GM23338 (cell line): ENCODE measurements around the gene CACNB1. TPM values are rescaled to one million over a fixed set of nuclear protein-coding genes. Genes with fewer than 3 reads are reported as not detected.

Source experiments
- ATAC-seq: fragments of 200-7000 bp; cut with Tn5 transposase; 3 replicates; pipeline ENCODE4 v1.9.1; 2020
- DNase-seq: peaks from one replicate; pipeline ENCODE4 v3.0.0-alpha.2; 2015; ENCODE audit warnings: low spot score
- H2AFZ ChIP-seq: fragments of 200-600 bp; sonication (generic); 2 replicates; pipeline ENCODE4 v1.8.0; 2016; ENCODE audit warnings: antibody characterized with exemption, mild to moderate bottlenecking, moderate library complexity
- H3F3A ChIP-seq: fragments of 200-600 bp; sonication (generic); replicated peaks from 2 replicates; pipeline ENCODE4 v1.8.0; 2017; ENCODE audit warnings: antibody characterized with exemption, mixed run types, low read depth
- H3K27ac ChIP-seq: fragments of 200-600 bp; sonication (generic); 2 replicates; pipeline ENCODE4 v1.6.1; 2016; ENCODE audit warnings: low read depth
- H3K27me3 ChIP-seq: fragments of 200-600 bp; sonication (generic); 2 replicates; pipeline ENCODE4 v1.8.0; 2016; ENCODE audit warnings: mild to moderate bottlenecking, mixed run types, moderate library complexity; ENCODE audit not compliant: insufficient read depth
- H3K36me3 ChIP-seq: fragments of 200-600 bp; sonication (generic); 2 replicates; pipeline ENCODE4 v1.8.0; 2016; ENCODE audit warnings: mild to moderate bottlenecking; ENCODE audit not compliant: insufficient read depth
- H3K4me1 ChIP-seq: fragments of 200-600 bp; sonication (generic); 2 replicates; pipeline ENCODE4 v1.8.0; 2016; ENCODE audit warnings: mild to moderate bottlenecking, moderate library complexity; ENCODE audit not compliant: insufficient read depth
- H3K4me2 ChIP-seq: fragments of 200-600 bp; sonication (generic); 2 replicates; pipeline ENCODE4 v1.7.1; 2017; ENCODE audit warnings: mixed run types
- H3K4me3 ChIP-seq: fragments of 200-600 bp; sonication (generic); 2 replicates; pipeline ENCODE4 v1.6.1; 2016; ENCODE audit warnings: mixed run types
- H3K79me2 ChIP-seq: fragments of 200-600 bp; sonication (generic); replicated peaks from 2 replicates; pipeline ENCODE4 v1.8.0; 2017; ENCODE audit warnings: mild to moderate bottlenecking; ENCODE audit not compliant: insufficient read depth
- H3K9me2 ChIP-seq: fragments of 200-600 bp; sonication (generic); 2 replicates; pipeline ENCODE4 v1.8.0; 2017; ENCODE audit not compliant: insufficient read depth
- H4K20me1 ChIP-seq: fragments of 200-600 bp; sonication (generic); replicated peaks from 2 replicates; pipeline ENCODE4 v1.8.0; 2017; ENCODE audit warnings: mild to moderate bottlenecking; ENCODE audit not compliant: insufficient read depth
- H3K27ac Mint-ChIP-seq: 2 replicates; pipeline ENCODE4 v1.8.0; 2020; ENCODE audit warnings: inconsistent platforms, mild to moderate bottlenecking, moderate library complexity, mixed read lengths
- H3K27me3 Mint-ChIP-seq: 3 replicates; pipeline ENCODE4 v1.8.0; 2022; ENCODE audit warnings: low read depth, mild to moderate bottlenecking, moderate library complexity, mixed read lengths, inconsistent platforms; ENCODE audit not compliant: insufficient read depth, poor library complexity
- H3K36me3 Mint-ChIP-seq: 3 replicates; pipeline ENCODE4 v1.8.0; 2021; ENCODE audit warnings: low read depth, mild to moderate bottlenecking, inconsistent platforms, moderate library complexity, mixed read lengths
- H3K4me1 Mint-ChIP-seq: 3 replicates; pipeline ENCODE4 v1.8.0; 2020; ENCODE audit warnings: mild to moderate bottlenecking, inconsistent platforms, mixed read lengths
- H3K4me3 Mint-ChIP-seq: 3 replicates; pipeline ENCODE4 v1.8.0; 2021; ENCODE audit warnings: moderate library complexity, mild to moderate bottlenecking, inconsistent platforms, mixed read lengths
- H3K9me3 Mint-ChIP-seq: 3 replicates; pipeline ENCODE4 v1.8.0; 2020; ENCODE audit warnings: moderate library complexity, mild to moderate bottlenecking, inconsistent platforms, mixed read lengths
- CREB1 ChIP-seq: fragments of 250-450 bp; sonication (Bioruptor Pico); IDR thresholded peaks from 2 replicates; pipeline ENCODE4 v1.5.0; 2020; ENCODE audit warnings: low read depth, mild to moderate bottlenecking, moderate library complexity
- EZH2 ChIP-seq: fragments of 200-600 bp; sonication (generic); IDR thresholded peaks from one replicate; pipeline ENCODE4 v1.8.0; 2017; ENCODE audit warnings: antibody characterized with exemption, mild to moderate bottlenecking, low read depth; ENCODE audit not compliant: unreplicated experiment
- EZH2phosphoT487 ChIP-seq: fragments of 200-600 bp; sonication (generic); IDR thresholded peaks from one replicate; pipeline ENCODE4 v1.8.1; 2018; ENCODE audit warnings: antibody characterized with exemption; ENCODE audit not compliant: unreplicated experiment
- JUNB ChIP-seq: IDR thresholded peaks from one replicate; pipeline ENCODE4 v1.6.1; 2016; ENCODE audit warnings: antibody characterized with exemption; ENCODE audit not compliant: unreplicated experiment
- NANOG ChIP-seq: IDR thresholded peaks from 2 replicates; pipeline ENCODE4 v1.6.1; 2016; ENCODE audit warnings: antibody characterized with exemption, borderline replicate concordance
- POLR2AphosphoS5 ChIP-seq: IDR thresholded peaks from 2 replicates; pipeline ENCODE4 v1.6.1; 2016; ENCODE audit warnings: antibody characterized with exemption, low read depth
- STAT1 ChIP-seq: IDR thresholded peaks from one replicate; pipeline ENCODE4 v1.6.1; 2016; ENCODE audit warnings: antibody characterized with exemption; ENCODE audit not compliant: unreplicated experiment
- ZNF114 ChIP-seq: fragments of 250-450 bp; sonication (Bioruptor Pico); IDR thresholded peaks from 2 replicates; pipeline ENCODE4 v1.5.0; 2020; ENCODE audit warnings: mild to moderate bottlenecking, moderate library complexity
- ZNF331 ChIP-seq: fragments of 250-450 bp; sonication (Bioruptor Pico); IDR thresholded peaks from 2 replicates; pipeline ENCODE4 v1.5.0; 2020; ENCODE audit warnings: low read depth, mild to moderate bottlenecking, moderate library complexity
- polyA plus RNA-seq: library from polyadenylated mRNA; unstranded; fragments of >200 nt; fragmentation: Nextera tagmentation; extraction: Ambion mirVana; gene quantifications from 2 replicates; pipeline ENCODE4 v1.2.1, GENCODE V29; 2016
- total RNA-seq: library from RNA; depleted of rRNA; stranded (reverse); fragments of >200 nt; shearing (Covaris generic); gene quantifications from 2 replicates; pipeline ENCODE4 v1.2.3, GENCODE V29; 2014
- TF ChIP-seq, protein P1 (sequence below): IDR thresholded peaks from 2 replicates; pipeline ENCODE4 v1.6.1; 2016; ENCODE audit warnings: antibody characterized with exemption
- TF ChIP-seq, protein P2 (sequence below): IDR thresholded peaks from one replicate; pipeline ENCODE4 v1.6.1; 2018; ENCODE audit warnings: antibody characterized with exemption; ENCODE audit not compliant: unreplicated experiment
- TF ChIP-seq, protein P3 (sequence below), 2 experiments: fragments of 200-600 bp in 1 of 2; sonication (generic) in 1 of 2; conservative IDR thresholded peaks; 2 replicates each; pipeline versions ENCODE4 v1.5.1 to v1.6.1; 2016 to 2017; ENCODE audit warnings: antibody characterized with exemption in 2 of 2, low read depth in 2 of 2, mild to moderate bottlenecking in 2 of 2, moderate library complexity in 1 of 2

The CACNB1 gene
- total and polyA plus RNA-seq, 2 experiments from 2014 or later = 8.4 to 13.1 TPM

DNA sequence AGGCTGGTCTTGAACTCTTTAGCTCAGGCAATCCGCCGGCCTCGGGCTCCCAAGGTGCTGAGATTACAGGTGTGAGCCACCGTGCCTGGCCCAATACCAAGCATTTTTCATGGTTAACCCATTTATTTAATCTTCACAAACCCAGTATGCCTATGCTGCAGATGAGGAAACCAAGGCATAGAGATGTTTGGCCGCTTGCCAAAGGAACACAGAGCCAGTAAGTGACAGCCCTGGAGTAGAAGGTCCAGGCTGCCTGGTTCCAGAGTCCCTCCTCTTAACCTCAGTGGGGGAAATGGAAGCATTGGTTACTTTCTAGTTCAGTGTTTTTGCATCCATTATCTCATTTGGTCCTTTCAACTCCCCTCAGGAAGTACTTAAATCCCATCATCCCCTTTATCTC, 16.2 kb downstream of the CACNB1 start (continued):
- TF ChIP-seq EZH2phosphoT487 (no peak), POLR2AphosphoS5 (no peak)
- TF ChIP-seq, protein P1, sequence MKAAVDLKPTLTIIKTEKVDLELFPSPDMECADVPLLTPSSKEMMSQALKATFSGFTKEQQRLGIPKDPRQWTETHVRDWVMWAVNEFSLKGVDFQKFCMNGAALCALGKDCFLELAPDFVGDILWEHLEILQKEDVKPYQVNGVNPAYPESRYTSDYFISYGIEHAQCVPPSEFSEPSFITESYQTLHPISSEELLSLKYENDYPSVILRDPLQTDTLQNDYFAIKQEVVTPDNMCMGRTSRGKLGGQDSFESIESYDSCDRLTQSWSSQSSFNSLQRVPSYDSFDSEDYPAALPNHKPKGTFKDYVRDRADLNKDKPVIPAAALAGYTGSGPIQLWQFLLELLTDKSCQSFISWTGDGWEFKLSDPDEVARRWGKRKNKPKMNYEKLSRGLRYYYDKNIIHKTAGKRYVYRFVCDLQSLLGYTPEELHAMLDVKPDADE = no peak

DNA sequence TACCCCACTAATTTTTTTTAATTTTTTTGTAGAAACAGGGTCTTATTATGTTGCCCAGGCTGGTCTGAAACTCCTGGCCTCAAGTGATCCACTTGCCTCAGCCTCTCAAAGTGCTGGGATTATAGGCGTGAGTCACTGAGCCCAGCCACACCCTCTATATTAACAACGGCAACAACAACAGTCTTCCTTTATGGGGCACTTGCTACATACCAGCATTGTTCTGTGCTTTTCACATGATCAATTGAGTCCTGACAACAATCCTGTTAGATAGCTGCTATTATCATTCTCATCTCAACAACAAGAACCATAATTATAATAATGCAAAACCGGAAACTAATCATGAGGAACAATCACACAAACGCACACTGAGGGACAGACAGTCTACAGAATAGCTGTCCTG, 18.9 kb downstream of the CACNB1 start:
- no peaks in the 10 kb centered on the region; the same call in 1 of the 2 replicates for H4K20me1 ChIP-seq
- H3K4me2 ChIP-seq = no peak overlapping the region
- ATAC-seq = no peak
- H3F3A ChIP-seq = peaks cover 17% of the 10 kb centered on the region
- no peaks in the 10 kb centered on the region for H3K9me2 ChIP-seq
- Mint-ChIP-seq H3K4me1 (peaks cover 33% of the 10 kb centered on the region), H3K9me3 (no peaks in the 10 kb centered on the region; the same call in 2 of the 3 replicates), H3K27ac (no peak overlapping the region), H3K4me3 (no peak overlapping the region), H3K36me3 (peaks cover 34% of the 10 kb centered on the region), H3K27me3 (peaks cover 21% of the 10 kb centered on the region)
- H2AFZ ChIP-seq = no peak overlapping the region
- peaks cover 15% of the 10 kb centered on the region for H3K4me1 ChIP-seq
- peaks cover 8% of the 10 kb centered on the region for H3K36me3 ChIP-seq
- no peak for TF ChIP-seq ZNF331
- TF ChIP-seq JUNB = no peak
- no peak for TF ChIP-seq NANOG
- no peak for DNase-seq
- no peaks in the 10 kb centered on the region for H3K27me3 ChIP-seq
- H3K4me3 ChIP-seq = no peak overlapping the region
- no peak overlapping the region for H3K27ac ChIP-seq
- no peaks in the 10 kb centered on the region for H3K79me2 ChIP-seq

DNA sequence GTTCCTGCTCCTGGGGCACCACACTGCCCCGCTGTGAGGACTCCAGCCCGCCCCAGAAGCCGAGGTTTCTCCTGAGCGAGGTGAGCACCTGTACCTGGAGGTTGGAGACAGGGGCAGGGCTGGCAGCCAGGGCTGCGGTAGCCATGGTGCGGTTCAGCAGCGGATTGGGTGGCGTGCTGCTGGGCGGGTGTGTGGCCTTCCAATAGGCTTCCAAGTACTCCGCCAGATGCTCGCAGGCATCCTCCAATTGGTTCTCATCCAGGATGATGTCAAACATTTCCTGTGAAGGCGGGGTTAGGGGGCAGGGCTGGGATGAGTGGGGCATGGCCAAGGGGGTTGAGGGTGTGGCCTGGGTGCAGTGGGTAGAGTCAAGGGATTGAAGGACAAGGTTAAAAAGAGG, 20.2 kb downstream of the CACNB1 start:
- H3K9me2 ChIP-seq = no peaks in the 10 kb centered on the region
- no peak overlapping the region for H3K4me2 ChIP-seq
- H3K79me2 ChIP-seq = no peaks in the 10 kb centered on the region
- Mint-ChIP-seq H3K36me3 (peaks cover 23% of the 10 kb centered on the region), H3K4me1 (peaks cover 39% of the 10 kb centered on the region), H3K9me3 (no peaks in the 10 kb centered on the region; the same call in 2 of the 3 replicates), H3K27ac (peak overlapping the region; percentile 94), H3K27me3 (peaks cover 23% of the 10 kb centered on the region), H3K4me3 (peak overlapping the region; percentile 67)
- peaks cover 18% of the 10 kb centered on the region for H3K4me1 ChIP-seq
- no peaks in the 10 kb centered on the region for H3K27me3 ChIP-seq
- no peak overlapping the region for H3K27ac ChIP-seq
- TF ChIP-seq CREB1 (CRISPR knock-in tag) (peak; percentile 75), NANOG (no peak), EZH2 (no peak), POLR2AphosphoS5 (peak; percentile 56)
- H4K20me1 ChIP-seq = no peaks in the 10 kb centered on the region
- DNase-seq = peak; percentile 98
- peak; percentile 92 for ATAC-seq
- H3F3A ChIP-seq = peaks cover 17% of the 10 kb centered on the region
- no peak overlapping the region for H2AFZ ChIP-seq
- no peak overlapping the region for H3K4me3 ChIP-seq
- H3K36me3 ChIP-seq = no peaks in the 10 kb centered on the region

DNA sequence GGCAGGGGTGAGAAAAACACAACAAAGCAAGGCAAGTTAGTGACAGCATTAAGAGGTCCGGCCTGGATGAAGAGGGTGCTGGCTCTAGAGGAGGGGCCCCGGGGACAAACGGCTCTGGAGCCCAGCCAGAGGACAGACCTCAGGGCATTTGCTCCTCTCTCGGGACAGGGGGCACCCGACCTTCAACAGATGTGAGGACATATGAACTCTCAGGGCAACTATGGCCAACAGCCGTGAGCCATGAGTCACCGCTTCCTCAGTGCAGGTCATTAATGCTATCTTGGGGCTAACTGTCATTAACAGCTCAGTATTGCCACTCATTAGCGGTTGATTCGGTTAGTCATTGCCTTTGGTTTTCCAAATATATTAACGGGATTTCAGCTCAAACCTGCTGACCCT, 21.8 kb downstream of the CACNB1 start:
- Mint-ChIP-seq H3K4me3 (no peak overlapping the region; the same call in 2 of the 3 replicates), H3K27me3 (peaks cover 23% of the 10 kb centered on the region), H3K27ac (no peak overlapping the region), H3K4me1 (peaks cover 44% of the 10 kb centered on the region), H3K9me3 (no peaks in the 10 kb centered on the region; the same call in 2 of the 3 replicates), H3K36me3 (peaks cover 19% of the 10 kb centered on the region)
- ATAC-seq (no peak), DNase-seq (no peak)
- Histone ChIP-seq H3K4me1 (peaks cover 18% of the 10 kb centered on the region), H2AFZ (no peak overlapping the region), H3K4me3 (no peak overlapping the region), H3K27me3 (no peaks in the 10 kb centered on the region), H3K27ac (no peak overlapping the region), H3K4me2 (no peak overlapping the region), H3K9me2 (no peaks in the 10 kb centered on the region), H3F3A (peaks cover 17% of the 10 kb centered on the region), H4K20me1 (no peaks in the 10 kb centered on the region), H3K36me3 (no peaks in the 10 kb centered on the region), H3K79me2 (no peaks in the 10 kb centered on the region)
- no peak for TF ChIP-seq ZNF331
- TF ChIP-seq NANOG = no peak
- TF ChIP-seq, protein P2, sequence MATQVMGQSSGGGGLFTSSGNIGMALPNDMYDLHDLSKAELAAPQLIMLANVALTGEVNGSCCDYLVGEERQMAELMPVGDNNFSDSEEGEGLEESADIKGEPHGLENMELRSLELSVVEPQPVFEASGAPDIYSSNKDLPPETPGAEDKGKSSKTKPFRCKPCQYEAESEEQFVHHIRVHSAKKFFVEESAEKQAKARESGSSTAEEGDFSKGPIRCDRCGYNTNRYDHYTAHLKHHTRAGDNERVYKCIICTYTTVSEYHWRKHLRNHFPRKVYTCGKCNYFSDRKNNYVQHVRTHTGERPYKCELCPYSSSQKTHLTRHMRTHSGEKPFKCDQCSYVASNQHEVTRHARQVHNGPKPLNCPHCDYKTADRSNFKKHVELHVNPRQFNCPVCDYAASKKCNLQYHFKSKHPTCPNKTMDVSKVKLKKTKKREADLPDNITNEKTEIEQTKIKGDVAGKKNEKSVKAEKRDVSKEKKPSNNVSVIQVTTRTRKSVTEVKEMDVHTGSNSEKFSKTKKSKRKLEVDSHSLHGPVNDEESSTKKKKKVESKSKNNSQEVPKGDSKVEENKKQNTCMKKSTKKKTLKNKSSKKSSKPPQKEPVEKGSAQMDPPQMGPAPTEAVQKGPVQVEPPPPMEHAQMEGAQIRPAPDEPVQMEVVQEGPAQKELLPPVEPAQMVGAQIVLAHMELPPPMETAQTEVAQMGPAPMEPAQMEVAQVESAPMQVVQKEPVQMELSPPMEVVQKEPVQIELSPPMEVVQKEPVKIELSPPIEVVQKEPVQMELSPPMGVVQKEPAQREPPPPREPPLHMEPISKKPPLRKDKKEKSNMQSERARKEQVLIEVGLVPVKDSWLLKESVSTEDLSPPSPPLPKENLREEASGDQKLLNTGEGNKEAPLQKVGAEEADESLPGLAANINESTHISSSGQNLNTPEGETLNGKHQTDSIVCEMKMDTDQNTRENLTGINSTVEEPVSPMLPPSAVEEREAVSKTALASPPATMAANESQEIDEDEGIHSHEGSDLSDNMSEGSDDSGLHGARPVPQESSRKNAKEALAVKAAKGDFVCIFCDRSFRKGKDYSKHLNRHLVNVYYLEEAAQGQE = no peak
- TF ChIP-seq EZH2phosphoT487 = no peak
- TF ChIP-seq, protein P3, sequence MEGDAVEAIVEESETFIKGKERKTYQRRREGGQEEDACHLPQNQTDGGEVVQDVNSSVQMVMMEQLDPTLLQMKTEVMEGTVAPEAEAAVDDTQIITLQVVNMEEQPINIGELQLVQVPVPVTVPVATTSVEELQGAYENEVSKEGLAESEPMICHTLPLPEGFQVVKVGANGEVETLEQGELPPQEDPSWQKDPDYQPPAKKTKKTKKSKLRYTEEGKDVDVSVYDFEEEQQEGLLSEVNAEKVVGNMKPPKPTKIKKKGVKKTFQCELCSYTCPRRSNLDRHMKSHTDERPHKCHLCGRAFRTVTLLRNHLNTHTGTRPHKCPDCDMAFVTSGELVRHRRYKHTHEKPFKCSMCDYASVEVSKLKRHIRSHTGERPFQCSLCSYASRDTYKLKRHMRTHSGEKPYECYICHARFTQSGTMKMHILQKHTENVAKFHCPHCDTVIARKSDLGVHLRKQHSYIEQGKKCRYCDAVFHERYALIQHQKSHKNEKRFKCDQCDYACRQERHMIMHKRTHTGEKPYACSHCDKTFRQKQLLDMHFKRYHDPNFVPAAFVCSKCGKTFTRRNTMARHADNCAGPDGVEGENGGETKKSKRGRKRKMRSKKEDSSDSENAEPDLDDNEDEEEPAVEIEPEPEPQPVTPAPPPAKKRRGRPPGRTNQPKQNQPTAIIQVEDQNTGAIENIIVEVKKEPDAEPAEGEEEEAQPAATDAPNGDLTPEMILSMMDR (conservative IDR thresholded peaks at IDR 0.05; ENCODE audit: low read depth in 2 of 2) = no peak
- no peak for TF ChIP-seq STAT1
- TF ChIP-seq JUNB = no peak
- no peak for TF ChIP-seq EZH2
- no peak for TF ChIP-seq ZNF114 (CRISPR knock-in tag)
- TF ChIP-seq CREB1 (CRISPR knock-in tag) = no peak
